GM12878 (cell line): ENCODE data around the gene NT5E. TPM values are rescaled to one million over a fixed set of nuclear protein-coding genes. Genes with fewer than 3 reads are reported as not detected.
A peak's percentile ranks its signal among the peaks of the same experiment; 100 is the strongest.

Experiments used
- BACH1 ChIP-seq: fragments of 450-650 bp; IDR thresholded peaks from 2 replicates; pipeline ENCODE4 v1.6.1; 2017; ENCODE audit warnings: mild to moderate bottlenecking, borderline replicate concordance
- BMI1 ChIP-seq: fragments of 450-650 bp; IDR thresholded peaks from 2 replicates; pipeline ENCODE4 v1.6.1; 2016; ENCODE audit warnings: mild to moderate bottlenecking, moderate library complexity, borderline replicate concordance
- CHD4 ChIP-seq: fragments of 200-600 bp; sonication (generic); IDR thresholded peaks from 2 replicates; pipeline ENCODE4 v1.6.1; 2016; ENCODE audit warnings: mild to moderate bottlenecking
- FOXM1 ChIP-seq: IDR thresholded peaks from 2 replicates; pipeline ENCODE4 v1.6.1; 2012; ENCODE audit warnings: low read depth, mild to moderate bottlenecking, inconsistent platforms, low read length, moderate library complexity
- GATAD2B ChIP-seq: fragments of 450-650 bp; conservative IDR thresholded peaks from 2 replicates; pipeline ENCODE4 v1.6.1; 2017; ENCODE audit warnings: low read depth, mild to moderate bottlenecking, moderate library complexity
- MXI1 ChIP-seq: fragments of 150-350 bp; IDR thresholded peaks from 2 replicates; pipeline ENCODE4 v1.6.1; 2011; ENCODE audit warnings: low read depth, mild to moderate bottlenecking, inconsistent platforms, low read length, improper control_type of control experiment
- NFXL1 ChIP-seq: fragments of 450-650 bp; IDR thresholded peaks from 2 replicates; pipeline ENCODE4 v1.6.1; 2017; ENCODE audit warnings: antibody characterized with exemption, mild to moderate bottlenecking, borderline replicate concordance
- NFYB ChIP-seq: IDR thresholded peaks from 2 replicates; pipeline ENCODE4 v1.6.1; 2011; ENCODE audit warnings: low read depth, mild to moderate bottlenecking, low read length, improper control_type of control experiment, moderate library complexity; ENCODE audit not compliant: insufficient read depth
- NR2F1 ChIP-seq: fragments of 450-650 bp; conservative IDR thresholded peaks from 2 replicates; pipeline ENCODE4 v1.6.1; 2017; ENCODE audit warnings: mild to moderate bottlenecking
- PBX3 ChIP-seq: IDR thresholded peaks from 2 replicates; pipeline ENCODE4 v1.6.1; 2011; ENCODE audit warnings: mild to moderate bottlenecking, low read depth, low read length, moderate library complexity; ENCODE audit not compliant: insufficient replicate concordance
- POLR2AphosphoS2 ChIP-seq: IDR thresholded peaks from 2 replicates; pipeline ENCODE4 v1.6.1; 2011; ENCODE audit warnings: low read depth, mild to moderate bottlenecking, low read length, improper control_type of control experiment, moderate library complexity
- RELB ChIP-seq: fragments of 450-650 bp; IDR thresholded peaks from 2 replicates; pipeline ENCODE4 v1.6.1; 2017; ENCODE audit warnings: low read depth, mild to moderate bottlenecking, moderate library complexity
- ZNF217 ChIP-seq: fragments of 450-650 bp; IDR thresholded peaks from 2 replicates; pipeline ENCODE4 v1.6.1; 2017; ENCODE audit warnings: antibody characterized with exemption, mild to moderate bottlenecking
- ZNF622 ChIP-seq: fragments of 450-650 bp; IDR thresholded peaks from 2 replicates; pipeline ENCODE4 v1.6.1; 2017; ENCODE audit warnings: mild to moderate bottlenecking, inconsistent platforms
- polyA plus RNA-seq, 11 experiments: library from polyadenylated mRNA; depleted of rRNA in 4 of 11; unstranded in 6 of 11; stranded (reverse) in 5 of 11; fragments of >200 nt; fragmentation: Nextera tagmentation in 4 of 11; fragmentation: Illumina TruSeq in 1 of 11; extraction: Ambion mirVana in 4 of 11; extraction: Trizol in 1 of 11; gene quantifications; 1 replicate in 1 of 11; 2 replicates in 10 of 11; pipeline versions ENCODE4 v1.2.1 to v1.2.3, GENCODE V29; 2011 to 2016; ENCODE audit warnings: inconsistent platforms in 2 of 11, missing spikeins in 2 of 11, low read depth in 1 of 11
- total RNA-seq, 4 experiments: library from RNA; depleted of rRNA in 3 of 4; stranded (reverse); fragments of >200 nt in 3 of 4; fragmentation: Illumina TruSeq in 1 of 4; extraction: Trizol in 1 of 4; gene quantifications; 2 replicates each; pipeline versions ENCODE4 v1.2.1 to v1.2.3, GENCODE V29; 2013 to 2021

Gene NT5E
- total and polyA plus RNA-seq, 10 of the 15 experiments (the other 5 are each of a cell fraction or from before 2014, with no cell fraction given): 1.9 to 9.7 (median 7.3) TPM

GRCh38 chr6:85460921-85461797 lies 11.3 kb downstream of the NT5E start (continued):
- TF ChIP-seq RELB (peak; percentile 81; the same call in 1 of the 2 replicates), ZNF622 (peak; percentile 41; the same call in 1 of the 2 replicates), CHD4 (no peak), BACH1 (peak; percentile 42; the same call in 1 of the 2 replicates), POLR2AphosphoS2 (no peak), NR2F1 (peak; percentile 51), MXI1 (no peak), ZNF217 (peak; percentile 65), PBX3 (no peak), NFYB (no peak), NFXL1 (no peak), GATAD2B (peak; percentile 49; the same call in 1 of the 2 replicates), FOXM1 (peak; percentile 74; the same call in 1 of the 2 replicates), BMI1 (peak; percentile 50; the same call in 1 of the 2 replicates)
- TF ChIP-seq, all 136 proteins: peak for 47
